NCI-H2107 treated with DMSO at 0.1 percent for 48 hours (cell line): ENCODE results near the gene NR5A1.

Experiments used
- DNase-seq: peaks from one replicate; lab custom pipeline; 2025; ENCODE audit not compliant: unreplicated experiment; lab: John Stamatoyannopoulos, UW

NR5A1 gene

DNA sequence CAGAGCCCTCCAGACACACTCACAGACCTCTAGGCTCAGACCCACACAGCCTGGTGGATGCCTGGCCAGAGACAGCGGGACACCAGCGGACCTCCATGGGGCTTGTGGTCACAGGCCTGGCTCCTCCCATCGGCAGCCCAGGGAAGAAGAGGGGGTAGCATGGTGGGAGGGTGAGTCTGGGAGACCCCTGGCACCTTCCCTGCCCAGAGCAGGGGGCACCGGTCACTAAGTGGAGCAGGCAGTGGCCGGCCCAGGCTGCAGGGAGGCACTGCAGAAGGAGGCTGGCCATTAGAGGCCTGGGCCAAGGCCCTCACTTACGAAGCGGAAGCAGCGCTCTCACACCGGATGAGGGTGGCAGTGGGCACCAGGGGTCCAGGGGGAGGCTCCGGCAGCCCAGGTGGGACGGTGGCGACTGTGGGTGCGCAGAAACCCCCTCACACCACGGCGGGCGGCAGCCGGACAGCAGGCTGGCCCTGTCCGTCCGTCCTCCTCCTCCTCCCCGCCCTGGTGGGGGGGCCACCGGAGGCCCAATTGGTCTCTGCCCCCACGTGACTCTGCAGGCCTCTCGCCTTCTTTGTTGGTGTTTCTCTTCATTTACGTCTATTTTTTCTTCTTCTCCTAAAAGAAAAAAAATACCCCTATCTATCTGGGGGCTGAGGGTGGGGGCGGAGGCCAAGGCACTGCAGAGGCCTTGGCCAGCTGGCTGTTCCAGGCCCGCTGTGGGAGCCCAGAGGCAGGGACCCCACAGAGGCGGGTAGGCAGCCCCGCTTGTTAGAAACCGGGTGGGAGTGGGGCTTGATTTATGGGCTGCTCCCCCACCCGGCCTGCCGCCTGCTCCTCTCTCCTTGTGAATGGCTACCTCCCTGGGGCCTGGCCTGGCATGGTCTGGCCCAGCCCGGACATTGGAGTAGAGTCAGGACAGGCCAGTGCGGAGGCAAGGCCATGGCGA lies at the start of gene NR5A1:
TSS of gene NR5A1 (minus strand) at position 469 of the 949 bp plus-strand sequence. CDS start 4,004 bp downstream, outside the sequence.
- no peak for DNase-seq

DNA sequence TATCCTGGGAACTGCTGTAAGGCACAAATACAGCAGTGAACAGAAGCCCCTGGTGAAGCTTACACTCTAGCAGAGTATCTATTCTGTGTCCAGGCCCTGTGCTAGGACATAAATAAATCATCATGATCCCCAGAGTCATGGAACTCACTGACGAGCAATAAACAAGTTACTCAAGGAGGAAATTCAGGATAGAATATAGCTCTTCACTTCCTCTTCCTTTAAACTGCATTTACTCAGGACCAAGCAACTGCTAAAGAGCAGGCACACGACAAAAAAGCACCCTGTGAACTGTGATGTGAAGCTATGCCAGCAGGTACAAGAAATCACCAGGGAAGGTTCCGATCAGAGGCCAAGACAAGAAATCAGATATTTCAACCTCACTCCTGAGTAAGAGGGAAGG lies 47.8 kb upstream of the NR5A1 start:
- DNase-seq = no peak

DNA sequence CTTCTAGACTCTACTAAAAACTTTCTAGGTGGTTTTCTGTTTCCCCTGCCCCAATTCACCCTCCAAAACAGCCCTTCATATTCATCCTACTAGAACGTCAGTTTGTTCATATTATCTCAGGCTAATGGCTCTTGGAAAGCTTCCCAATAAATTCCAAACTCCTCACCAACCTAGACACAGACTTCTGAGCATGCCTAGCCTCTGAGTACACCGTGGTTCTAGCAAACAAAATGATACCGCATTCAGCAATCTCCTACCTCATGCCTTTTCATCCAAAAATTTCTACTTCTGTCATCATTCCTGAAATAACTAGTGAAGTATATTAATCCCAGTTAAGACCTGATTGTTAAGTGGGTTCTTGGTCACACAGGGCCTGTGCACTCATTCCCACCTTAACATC lies 46.5 kb upstream of the NR5A1 start:
- no peak for DNase-seq

DNA sequence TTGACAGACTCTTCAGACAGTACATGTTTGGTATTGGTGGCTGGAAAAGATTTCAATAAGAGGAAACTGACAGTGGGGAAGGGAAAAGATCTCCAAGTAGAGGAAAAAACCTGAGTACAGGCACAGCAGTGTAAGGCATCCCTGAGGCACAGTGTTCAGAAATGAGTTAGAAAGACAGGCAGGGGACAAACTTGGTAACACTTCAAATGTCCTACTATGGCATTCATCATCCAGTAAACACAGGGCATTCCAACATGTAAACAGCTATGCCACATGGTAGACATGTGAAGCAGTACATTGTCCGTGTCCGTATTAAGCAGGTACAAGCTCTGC lies 45.0 kb upstream of the NR5A1 start:
- no peak for DNase-seq

DNA sequence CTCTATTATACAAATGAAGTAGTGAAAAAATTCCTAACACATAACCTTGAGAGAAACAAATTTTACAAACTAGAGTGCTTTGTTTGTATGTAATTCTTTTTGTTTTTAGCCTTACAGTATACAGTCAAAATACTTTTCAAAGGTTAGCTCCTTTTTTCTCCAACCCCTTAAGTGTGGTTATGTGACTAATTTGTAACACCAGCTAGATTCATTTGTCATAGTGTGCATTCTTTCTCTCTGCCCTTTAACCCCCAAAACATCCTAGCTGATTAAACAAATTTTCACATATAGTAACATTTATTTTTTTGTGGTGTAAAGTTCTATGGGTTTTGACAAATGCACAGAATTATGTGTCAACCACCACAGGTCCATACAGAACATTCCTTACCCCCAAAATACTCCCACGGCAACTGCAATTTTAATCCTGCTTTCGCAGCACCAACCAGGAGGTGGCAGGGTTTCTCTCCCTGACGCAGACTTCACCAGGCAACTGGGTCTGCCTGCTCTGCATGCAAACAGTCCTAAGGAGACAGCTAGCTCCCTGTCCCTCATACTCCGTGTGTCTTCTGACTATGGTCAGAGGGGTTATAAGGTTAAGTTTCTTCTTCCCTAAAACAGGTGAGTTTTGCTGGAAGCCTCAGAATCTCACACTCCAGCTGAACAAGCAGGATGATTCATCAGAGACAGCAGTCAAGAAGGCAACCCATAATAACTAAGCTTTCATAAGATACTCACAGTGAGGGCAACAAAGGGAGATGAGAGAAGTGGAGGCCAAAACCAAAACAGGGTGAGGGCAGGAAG lies 44.5 kb upstream of the NR5A1 start:
- no peak for DNase-seq

DNA sequence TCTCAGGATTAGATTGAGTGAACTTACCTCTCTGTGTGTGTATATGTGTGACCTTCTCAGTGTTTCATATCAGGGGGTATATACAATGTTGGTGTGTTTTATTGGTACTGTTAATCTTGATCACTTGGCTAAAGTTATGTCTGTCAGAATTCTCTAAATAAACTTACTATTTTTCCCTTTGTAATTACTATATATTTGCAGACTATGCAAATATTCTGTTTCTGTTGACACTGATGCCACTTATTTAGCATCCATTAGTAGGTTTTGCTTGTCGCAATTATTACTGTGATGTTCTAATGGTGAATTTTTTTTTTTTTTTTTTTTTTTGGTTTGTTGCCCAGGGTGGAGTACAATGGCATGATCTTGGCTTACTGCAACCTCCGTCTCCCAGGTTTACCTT lies 42.9 kb upstream of the NR5A1 start:
- DNase-seq = no peak

DNA sequence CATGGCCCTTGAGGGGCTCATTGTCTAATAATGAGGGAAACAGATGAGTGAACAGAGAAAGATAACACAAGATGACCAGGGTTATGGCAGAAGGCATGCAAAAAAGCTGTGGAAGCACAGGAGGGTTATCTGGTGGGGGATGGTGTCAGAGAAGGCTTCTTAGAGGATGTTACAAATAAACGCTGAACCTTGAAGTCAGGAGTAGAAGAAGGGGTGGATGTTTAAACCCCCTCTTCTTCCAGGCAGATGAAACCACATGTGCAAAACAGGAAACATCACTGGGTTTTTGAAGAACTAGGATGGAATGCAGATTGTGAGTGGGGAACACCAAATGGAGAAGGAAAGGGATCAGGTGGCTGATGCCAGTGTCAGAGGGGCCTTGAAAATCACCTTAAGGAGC lies 41.8 kb upstream of the NR5A1 start:
- no peak for DNase-seq

DNA sequence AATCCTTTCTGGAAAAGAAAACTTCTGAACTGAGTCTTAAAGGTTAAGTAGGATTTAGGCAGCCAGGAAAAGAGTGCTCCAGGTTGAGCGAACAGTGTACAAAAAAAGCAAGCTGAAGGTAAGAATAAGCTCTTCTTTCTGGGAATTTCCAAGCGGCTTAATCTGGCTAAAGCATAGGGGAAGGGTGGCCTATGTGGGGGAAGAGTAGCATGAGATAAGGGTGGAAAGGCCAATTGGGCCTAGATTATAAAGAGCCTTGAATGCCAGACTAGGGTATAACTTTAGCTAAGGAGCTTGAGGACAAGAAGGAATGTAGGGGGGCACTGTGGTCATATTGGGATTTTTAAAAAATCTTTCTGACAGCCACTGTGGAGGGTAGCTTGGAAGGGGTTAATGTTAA lies 37.3 kb upstream of the NR5A1 start:
- no peak for DNase-seq

DNA sequence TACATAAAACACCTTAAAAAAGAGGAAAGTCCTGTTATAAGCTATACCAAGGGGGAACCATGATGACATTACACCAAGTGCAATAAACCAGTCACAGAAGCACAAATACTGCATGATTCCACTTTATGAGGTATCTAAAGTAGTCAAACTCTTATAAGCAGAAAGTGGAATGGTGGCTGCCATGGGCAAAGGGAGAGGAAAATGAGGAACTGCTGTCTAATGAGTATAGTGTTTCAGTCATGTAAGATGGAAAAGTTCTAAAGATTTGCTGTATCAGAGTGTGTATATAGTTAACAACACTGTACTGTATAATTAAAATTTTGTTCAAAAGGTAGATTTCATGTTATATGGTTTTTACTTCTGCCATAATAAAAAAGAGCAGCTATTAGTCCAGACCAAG lies 34.6 kb upstream of the NR5A1 start:
- no peak for DNase-seq

DNA sequence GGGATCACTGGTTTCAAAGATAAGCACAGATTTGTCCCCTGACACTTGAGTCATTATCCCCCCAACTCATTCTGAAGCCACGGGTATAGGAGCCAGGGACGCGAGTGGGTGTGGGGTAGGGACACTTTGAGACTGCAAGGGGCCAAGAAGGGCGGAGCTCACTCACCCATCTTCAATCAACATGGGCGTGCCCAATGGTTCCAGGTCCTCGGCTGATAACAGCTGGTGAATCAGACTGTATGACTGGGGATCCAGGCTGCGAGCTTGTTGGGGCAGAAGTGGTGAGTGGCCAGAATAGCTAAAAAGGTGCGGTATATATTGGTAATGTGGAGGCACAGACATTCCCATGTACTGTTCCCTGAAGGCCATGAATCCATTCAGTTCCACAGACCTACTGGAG lies 30.7 kb upstream of the NR5A1 start:
- no peak for DNase-seq

DNA sequence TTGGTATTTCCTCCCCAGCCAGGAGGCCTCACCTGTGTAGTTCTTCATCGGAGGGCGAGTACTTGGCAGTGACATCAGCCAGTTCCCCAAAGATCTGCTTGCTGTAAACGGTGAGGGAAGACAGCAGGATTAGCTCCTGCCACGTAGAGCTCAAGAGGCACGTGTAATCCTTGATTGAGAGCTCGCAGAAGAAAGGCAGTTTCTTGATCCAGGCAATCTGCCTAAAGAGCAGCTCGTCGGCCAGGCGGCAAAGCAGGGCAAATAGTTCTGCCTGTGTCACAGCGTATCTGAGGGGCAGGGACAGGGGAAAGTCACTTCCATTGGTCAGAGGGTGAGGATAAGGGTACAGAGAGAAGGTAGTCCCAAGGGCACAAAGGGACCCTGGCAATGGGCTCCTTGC lies 28.6 kb upstream of the NR5A1 start:
- DNase-seq = no peak

DNA sequence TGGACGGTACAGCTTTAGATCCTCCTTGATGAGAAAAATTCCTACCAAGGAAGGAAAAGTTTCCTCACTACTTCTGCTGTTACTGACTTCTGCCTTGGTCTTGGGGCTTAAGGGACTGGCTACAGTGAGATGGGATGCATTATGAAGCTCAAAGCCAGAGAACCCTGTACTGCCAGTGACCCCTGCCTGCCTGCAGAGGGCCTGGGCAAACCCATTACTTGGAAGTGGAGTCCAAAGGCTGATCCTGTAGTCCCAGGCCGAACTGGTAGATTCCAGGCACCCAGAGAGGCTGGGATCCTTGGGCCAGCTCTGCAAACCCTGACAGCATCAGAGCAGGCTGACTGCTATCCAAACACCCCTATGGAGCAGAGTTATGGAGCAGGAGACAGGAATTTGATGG lies 25.7 kb upstream of the NR5A1 start:
- no peak for DNase-seq

DNA sequence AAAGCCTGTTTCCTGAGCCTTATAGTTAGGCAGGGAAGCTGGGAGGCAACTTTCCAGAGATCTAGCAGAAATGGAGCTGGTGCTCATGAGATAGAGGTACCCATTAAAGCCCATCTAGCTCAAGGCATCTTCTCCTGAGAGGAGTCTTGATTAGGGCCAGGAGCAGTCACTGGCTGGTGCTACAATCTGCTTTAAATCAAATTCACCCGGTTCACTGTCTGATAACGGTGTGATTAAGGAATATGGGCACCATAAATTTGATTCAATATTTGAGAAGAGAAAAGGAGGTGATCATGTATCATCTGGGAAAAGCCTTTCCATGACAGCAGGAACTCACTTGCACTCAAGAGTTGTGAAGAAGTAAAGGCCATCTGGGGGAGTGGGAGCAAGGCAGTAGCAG lies 23.9 kb upstream of the NR5A1 start:
- DNase-seq = no peak

DNA sequence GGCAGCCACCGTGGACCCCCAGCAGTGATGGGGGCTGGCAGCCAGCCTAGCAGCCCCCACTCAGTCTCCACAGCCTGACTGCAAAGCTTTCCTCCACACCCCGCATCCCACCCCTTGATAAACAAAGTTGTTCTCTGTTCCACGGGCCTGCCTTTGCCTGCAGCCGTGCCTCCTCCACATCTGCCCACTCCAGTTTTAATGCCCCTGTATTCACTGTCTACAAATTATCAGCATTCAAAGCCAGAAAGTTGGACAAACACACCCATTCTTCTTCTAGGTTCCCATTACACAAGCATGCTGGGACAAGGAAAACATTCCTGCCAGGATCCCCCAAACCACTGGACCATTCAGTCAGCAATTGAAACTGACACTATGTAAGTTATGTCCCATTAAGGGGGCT lies 23.0 kb upstream of the NR5A1 start:
- DNase-seq = no peak

DNA sequence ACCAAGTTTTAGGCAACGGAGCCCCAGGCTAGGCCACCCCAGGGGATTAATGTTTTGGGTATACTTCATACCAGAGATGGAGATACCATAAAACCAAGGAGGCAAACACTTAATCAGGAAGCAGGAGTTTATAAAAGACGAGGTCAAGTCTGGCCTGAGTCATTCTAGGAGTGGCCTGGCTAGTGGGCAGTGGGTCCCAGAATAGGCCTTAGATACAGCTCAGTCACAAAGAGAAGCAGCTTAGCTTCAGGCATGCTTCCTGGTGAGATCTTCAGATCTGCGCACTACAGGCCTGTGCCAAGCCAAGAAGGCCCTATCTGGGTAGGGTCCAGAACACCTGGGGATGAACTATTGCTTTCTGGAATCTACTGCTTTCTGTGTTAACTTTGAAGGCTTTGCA lies 20.6 kb upstream of the NR5A1 start:
- DNase-seq = no peak

DNA sequence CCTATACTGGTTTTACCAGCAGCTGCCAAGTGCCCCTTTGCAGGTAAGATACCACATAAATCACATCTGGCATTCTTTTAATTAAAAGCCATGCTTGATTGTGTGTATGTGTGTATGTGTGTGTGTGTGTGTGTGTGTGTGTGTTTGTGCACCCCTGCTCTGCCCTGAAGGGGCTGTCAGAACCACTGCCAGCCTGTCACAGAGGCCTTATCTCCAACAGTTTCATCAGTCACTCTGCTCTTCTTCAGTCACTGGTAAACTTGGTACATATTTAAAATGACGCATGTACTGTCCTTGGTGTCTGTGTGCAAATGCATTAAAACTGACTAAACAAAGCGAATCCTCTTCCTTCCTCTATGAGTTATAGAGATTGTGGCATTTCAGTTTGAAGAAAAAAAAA lies 19.0 kb upstream of the NR5A1 start:
- DNase-seq = no peak

DNA sequence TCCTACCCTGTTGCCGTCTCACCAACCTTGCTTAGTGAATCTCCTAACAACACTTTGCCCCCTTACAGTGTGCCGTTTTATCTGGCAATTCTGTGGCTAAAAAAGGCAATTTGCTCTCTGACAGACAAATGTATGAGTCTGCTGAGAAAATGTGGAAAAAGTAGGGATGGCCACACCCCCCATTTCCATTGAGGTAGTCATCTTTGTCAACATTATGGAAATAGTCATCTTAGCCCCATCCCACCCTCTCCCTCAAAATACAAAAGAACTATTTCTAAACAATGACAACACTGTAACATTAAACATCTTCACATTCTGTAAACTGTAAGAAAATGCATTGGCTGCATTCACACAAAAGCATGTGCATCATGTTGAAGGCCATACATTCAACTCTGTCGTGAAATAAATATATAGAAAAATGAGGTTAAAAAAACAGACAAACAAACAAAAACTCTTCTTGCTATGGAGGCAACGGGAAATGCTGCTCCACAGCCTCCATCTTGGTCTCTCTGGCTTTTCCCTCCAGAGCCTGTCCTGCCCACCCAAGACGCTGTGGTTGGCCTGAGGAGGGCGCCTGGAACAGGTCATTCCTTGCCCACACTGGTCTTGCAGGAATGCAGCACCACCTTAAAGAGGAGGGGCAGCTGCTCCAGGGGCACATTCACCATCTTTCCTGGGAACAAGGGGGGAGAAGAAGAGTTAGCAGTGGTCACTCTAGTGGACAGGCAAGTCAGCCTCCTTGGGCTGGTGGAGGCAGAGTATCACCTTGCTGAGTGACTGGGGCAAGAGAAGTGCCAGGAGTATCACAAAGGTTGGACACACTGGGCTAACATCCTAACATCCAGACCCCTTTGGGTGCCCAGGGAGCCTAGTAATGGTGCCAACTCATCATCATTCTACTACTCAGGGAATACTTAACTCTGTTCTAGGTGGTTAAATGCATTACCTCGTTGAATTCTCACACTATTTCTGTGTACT lies 15.2 kb upstream of the NR5A1 start:
- DNase-seq = no peak

DNA sequence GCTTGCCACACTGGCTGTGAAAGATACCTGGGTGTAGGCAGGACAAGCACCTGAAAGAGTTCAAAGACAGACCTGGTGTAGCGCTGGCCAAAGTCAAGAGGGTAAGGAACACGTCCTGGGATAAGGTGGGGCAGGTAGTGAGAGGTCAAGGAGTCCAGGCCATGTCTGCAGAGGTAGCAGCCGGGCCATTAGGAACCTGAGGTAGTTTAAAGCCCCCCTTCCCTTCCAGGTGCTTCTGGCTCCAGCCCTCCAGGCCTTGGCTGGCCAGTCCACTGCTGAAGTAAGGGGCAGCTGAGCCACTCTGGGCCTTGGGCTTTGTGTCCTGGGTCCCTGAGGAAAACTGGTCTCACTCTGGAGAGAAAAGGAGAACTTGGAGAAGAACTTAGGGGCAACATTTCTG lies 13.9 kb upstream of the NR5A1 start:
- DNase-seq = no peak

DNA sequence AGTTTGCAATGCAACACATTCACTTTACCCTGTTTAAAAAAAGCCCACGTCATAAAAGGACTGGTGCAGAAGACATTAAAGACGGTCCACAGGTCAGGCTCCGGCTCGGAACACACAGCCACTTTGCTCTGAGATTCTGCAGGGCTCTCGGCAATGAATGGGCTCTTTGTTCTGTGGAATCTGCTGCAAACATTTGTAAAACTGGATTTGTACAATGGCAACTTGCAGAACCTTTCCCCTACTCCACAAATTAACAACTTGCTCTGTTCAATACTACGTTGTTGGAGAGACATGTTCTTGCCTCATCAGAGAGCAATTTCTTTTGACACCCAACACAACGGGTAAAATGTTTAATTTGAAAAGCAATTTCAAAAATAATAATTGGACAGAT lies 13.0 kb upstream of the NR5A1 start:
- no peak for DNase-seq

DNA sequence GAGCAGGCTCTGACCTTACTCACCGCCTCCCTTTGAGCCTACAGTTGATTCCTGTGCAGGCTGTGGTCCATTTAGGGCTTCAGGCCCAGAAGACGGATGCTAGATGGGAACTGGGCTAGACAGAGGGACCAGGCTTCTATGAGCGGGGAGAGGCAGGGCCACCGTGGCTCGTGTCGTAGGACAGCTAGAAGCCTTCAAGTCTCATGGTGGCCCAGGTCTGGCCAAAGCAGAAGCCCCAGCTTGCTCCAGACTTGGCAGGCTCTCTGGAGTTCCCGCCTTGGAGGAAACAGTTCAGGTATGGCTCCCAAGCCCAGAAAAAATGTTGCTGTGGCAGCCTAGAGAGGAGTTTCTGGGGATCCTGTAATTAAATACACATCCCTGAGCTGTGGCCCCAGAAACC lies 10.9 kb upstream of the NR5A1 start:
- DNase-seq = no peak

DNA sequence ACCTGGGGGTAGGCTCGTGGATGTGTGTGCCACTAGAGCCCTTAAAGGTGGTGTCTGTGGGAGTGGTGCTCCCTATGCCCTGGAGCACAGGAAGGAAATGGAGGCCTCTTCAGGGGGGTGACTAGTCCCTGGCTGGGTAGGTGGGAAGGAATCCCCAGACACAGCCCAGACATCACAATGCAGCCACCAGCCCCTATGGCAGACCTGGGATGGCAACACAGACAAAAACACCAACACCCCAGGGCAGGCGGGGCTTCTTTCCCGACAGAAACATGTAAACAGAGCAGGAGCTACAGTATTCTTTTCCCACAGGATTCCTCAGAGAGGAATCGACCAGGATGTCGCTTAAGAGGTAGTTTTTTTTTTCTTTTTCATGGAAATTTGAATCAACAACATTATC lies 10.4 kb upstream of the NR5A1 start:
- no peak for DNase-seq
